Epithelial cell of esophagus (primary cell): ENCODE data around the gene AK9.
A peak's percentile ranks its signal among the peaks of the same experiment; 100 is the strongest.
"Not testable (repeated sequence)": the region's sequence is repeated elsewhere in the genome, so short reads cannot be mapped to it uniquely, and the experiment has no call there.

Experiments
- DNase-seq: peaks from one replicate; pipeline ENCODE4 v3.0.0; 2010; ENCODE audit warnings: low read depth
- H3K4me3 ChIP-seq: 2 replicates; pipeline ENCODE4 v1.5.1; 2011; ENCODE audit warnings: mild to moderate bottlenecking, low read length, control low read depth
- TF ChIP-seq, protein P1 (sequence below): IDR thresholded peaks from 2 replicates; pipeline ENCODE4 v1.5.1; 2011; ENCODE audit warnings: low read depth, mild to moderate bottlenecking, low read length, control low read depth, inconsistent platforms; ENCODE audit not compliant: insufficient read depth; ENCODE audit errors: missing control alignments

AK9 gene

DNA sequence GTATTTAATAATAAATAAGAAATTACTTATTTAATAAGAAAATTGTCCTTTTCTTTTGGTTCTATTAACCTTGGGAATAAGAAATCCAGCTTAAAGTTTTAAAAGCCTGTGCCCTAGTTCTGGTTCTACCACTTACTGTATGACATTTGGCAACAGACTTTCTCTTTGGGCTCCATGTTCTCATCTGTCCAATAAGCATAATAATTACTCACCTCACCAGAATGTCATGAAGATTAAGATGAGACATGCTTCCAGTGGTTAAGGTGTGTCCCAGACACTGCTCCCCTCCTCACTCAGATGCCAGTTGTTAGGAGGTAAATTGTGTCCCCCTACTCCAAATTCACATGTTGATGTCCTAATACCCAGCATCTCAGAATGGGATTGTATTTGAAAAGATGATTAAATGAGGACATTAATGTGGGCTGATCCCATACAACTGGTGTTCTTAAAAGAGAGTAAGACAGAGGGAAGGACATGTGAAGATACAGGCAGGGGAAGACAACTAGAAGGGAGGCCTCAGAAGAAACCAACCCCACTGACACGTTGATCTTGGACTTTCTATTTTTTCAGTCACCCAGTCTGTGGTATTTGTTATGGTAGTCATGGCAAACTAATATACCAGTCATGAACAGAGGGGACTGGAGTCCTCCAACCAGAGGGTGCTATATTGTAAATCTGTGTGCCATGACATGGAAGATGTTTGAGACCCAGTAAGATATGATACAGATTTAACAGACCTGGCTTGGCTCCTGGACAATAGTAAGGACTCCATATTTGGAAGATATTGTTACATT lies 229.1 kb downstream of the AK9 start:
- DNase-seq: peak; percentile 87
- no peak overlapping the region for H3K4me3 ChIP-seq
- TF ChIP-seq, protein P1, sequence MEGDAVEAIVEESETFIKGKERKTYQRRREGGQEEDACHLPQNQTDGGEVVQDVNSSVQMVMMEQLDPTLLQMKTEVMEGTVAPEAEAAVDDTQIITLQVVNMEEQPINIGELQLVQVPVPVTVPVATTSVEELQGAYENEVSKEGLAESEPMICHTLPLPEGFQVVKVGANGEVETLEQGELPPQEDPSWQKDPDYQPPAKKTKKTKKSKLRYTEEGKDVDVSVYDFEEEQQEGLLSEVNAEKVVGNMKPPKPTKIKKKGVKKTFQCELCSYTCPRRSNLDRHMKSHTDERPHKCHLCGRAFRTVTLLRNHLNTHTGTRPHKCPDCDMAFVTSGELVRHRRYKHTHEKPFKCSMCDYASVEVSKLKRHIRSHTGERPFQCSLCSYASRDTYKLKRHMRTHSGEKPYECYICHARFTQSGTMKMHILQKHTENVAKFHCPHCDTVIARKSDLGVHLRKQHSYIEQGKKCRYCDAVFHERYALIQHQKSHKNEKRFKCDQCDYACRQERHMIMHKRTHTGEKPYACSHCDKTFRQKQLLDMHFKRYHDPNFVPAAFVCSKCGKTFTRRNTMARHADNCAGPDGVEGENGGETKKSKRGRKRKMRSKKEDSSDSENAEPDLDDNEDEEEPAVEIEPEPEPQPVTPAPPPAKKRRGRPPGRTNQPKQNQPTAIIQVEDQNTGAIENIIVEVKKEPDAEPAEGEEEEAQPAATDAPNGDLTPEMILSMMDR: no peak

DNA sequence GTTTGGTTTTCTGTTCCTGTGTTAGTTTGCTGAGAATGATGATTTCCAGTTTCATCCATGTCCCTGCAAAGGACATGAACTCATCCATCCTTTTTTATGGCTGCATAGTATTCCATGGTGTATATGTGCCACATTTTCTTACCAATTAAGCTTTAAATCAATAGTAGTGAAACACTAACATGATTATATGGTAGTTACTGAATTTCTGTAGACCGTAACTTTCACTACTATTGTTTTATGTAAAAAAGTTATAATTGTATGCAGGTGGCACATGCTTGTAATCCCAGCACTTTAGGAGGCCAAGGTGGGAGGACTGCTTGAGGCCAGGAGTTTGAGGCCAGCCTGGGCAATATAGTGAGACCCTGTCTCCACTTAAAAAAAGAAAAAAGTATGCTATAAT lies 229.8 kb downstream of the AK9 start:
- DNase-seq, H3K4me3 ChIP-seq: not testable (repeated sequence)

DNA sequence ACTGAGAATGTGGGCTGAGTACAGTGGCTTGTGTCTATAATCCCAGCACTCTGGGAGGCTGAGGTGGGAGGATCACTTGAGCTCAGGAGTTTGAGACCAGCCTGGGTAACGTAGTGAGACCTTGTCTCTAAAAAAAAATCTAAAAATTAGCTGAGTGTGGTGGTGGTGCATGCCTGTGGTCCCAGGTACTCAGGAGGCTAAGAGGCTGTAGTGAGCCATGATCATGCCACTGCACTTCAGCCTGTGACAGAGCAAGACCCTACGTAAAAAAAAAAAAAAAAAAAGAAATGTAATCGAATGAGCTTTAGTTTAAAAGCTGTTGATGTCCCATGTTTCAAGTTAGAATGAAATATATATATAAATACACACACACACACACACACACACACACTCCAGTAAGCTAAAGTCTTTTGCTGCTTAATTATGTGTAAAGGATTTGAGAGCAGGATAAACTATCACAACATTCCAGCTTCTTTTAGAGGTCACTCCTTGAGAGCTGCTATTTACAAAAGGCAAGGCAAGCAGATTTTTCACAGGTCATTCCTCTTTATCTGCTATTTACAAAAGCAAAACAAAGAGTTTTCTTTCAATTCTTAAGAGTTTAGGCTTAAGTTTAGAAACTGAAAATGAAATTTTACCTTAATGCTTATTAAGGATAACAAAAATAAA lies 230.7 kb downstream of the AK9 start:
- TF ChIP-seq, protein P1: no peak
- no peak overlapping the region for H3K4me3 ChIP-seq
- DNase-seq: no peak

DNA sequence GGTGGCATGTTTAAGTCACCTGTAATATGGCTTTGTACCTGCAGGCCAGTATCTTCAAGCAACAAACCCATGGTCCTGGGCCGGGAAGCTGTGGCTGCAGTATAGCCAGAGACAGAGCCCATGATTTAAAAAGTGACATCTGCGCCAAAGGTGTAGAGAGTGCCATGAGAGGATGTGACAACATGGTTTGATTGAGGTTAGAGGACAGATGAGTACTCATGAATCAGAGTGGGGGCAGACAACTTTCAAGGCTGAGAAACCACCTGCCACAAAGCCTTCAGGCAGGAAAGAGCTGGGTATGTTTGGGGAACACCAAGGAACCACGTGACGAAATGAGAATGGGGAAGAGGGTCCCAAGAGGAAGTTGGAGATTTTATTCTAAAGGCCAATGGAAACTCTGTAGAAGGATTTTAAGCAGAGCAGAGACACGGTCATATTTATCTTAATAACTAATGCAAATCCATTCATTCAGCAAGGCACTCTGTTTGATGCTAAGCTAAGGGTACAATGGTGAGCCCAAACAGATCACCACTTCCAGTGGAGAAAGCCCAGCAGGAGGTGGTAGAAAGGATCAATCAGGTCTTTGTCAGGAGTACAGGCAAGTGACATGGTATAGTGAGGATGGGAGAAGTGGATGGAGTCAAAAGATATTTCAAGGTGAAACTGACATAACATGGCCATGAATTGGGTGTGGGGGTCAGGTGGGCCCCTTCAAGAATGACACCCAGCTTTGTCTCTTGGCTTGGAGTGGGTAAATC lies 232.0 kb downstream of the AK9 start:
- DNase-seq: peak; percentile 19
- no peak overlapping the region for H3K4me3 ChIP-seq

DNA sequence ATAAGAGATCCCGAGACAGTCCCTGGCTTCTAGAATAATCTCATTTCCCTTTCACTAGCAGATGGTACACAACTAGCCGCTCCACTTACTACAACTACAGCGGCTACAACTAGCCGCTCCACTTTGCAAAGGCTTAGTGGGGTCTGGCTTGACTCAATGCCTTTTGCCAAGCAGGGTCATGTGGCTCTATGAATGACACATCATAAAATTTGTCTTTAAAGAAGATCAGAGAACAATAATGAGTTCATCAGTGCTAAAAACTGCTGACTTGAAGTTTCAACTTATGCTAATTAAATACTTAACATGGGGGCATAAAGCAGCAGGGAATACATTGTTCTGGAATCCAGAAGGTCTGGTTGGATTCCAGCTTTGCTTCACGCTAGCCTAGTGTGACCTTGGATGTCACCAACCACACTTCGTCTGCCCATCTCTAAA lies 233.4 kb downstream of the AK9 start:
- no peak for DNase-seq
- TF ChIP-seq, protein P1: no peak
- H3K4me3 ChIP-seq: no peak overlapping the region

More for the DNA sequence above, 232.0 kb downstream of the AK9 start:
- TF ChIP-seq, protein P1: no peak

DNA sequence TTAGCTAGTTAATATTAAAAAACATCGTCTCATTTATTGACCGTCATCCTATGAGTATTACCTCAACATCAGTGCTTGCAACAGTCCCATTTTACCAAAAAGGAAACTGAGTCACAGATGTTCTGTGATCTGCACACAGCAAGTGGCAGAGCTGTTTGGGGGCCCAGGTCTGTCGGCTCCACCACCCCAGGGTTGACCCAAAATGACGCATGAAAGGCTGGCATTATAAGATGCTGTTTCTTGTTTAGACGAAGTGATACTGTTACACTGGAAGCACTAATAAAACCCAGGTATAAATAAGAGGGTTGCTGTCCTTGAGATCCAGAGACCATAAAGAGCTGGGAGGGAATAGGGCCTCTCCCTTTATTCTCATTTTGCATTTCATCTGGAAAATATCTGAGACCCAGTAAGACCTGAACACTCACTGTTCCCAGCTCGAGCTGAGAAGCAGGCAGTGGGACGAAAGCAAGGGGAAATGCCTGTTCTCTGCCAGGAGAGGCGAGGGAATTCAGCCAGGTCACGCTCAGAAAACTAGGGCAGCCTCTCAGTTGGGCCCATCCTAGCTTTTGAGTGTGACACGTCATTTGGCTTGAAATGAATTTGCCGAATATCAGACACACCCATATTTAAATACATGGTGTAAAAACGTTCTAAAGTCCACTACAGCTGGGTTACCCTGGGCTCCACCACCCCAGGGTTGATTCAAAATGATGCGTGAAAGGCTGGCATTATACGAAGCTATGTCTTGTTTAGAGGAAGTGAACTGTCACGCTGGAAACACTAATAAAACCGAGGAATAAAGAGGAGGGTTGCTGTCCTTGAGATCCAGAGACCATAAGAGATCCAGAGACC lies 234.1 kb downstream of the AK9 start:
- TF ChIP-seq, protein P1: no peak
- DNase-seq: peak; percentile 15
- H3K4me3 ChIP-seq: no peak overlapping the region
